Endothelial cell of umbilical vein (primary cell): ENCODE results near the gene CDY1.
"Not testable (repeated sequence)": the region's sequence is repeated elsewhere in the genome, so short reads cannot be mapped to it uniquely, and the experiment has no call there.

Experiments
- CTCF ChIP-seq, 2 donors: IDR thresholded peaks; 1 replicate in 1 of 2; 2 replicates in 1 of 2; pipeline ENCODE4 v1.5.1; 2011; ENCODE audit warnings: low read length in 2 of 2, mild to moderate bottlenecking in 2 of 2, moderate library complexity in 2 of 2, control low read depth in 1 of 2, inconsistent platforms in 1 of 2, low read depth in 1 of 2; ENCODE audit not compliant: insufficient read depth in 1 of 2; ENCODE audit errors: extremely low read depth in 1 of 2
- EZH2 ChIP-seq: IDR thresholded peaks from 2 replicates; pipeline ENCODE4 v1.6.1; 2012; ENCODE audit warnings: borderline replicate concordance, low read depth, mild to moderate bottlenecking, moderate library complexity, low read length, inconsistent platforms; ENCODE audit not compliant: severe bottlenecking
- FOS ChIP-seq: IDR thresholded peaks from 2 replicates; pipeline ENCODE4 v1.6.1; 2011; ENCODE audit warnings: mild to moderate bottlenecking, low read length, moderate library complexity, borderline replicate concordance; ENCODE audit not compliant: insufficient read depth
- GATA2 ChIP-seq: IDR thresholded peaks from 2 replicates; pipeline ENCODE4 v1.7.0; 2011; ENCODE audit warnings: low read depth, mild to moderate bottlenecking, moderate library complexity, mixed read lengths, low read length; ENCODE audit not compliant: insufficient read length, insufficient read depth
- JUN ChIP-seq: IDR thresholded peaks from 2 replicates; pipeline ENCODE4 v1.6.1; 2011; ENCODE audit warnings: borderline replicate concordance, low read depth; ENCODE audit not compliant: insufficient read length, insufficient read depth
- MAX ChIP-seq: IDR thresholded peaks from 2 replicates; pipeline ENCODE4 v1.6.1; 2011; ENCODE audit not compliant: insufficient read depth, insufficient read length
- MYC ChIP-seq: IDR thresholded peaks from one replicate; pipeline ENCODE4 v1.6.1; 2011; ENCODE audit warnings: mild to moderate bottlenecking, low read depth, low read length
- POLR2A ChIP-seq: IDR thresholded peaks from 2 replicates; pipeline ENCODE4 v1.6.1; 2012; ENCODE audit warnings: low read depth, mild to moderate bottlenecking, control low read depth, low read length
- POLR2AphosphoS5 ChIP-seq: IDR thresholded peaks from 2 replicates; pipeline ENCODE4 v1.6.1; 2012; ENCODE audit warnings: low read depth, mild to moderate bottlenecking, control low read depth, low read length, moderate library complexity; ENCODE audit not compliant: insufficient read depth

DNA sequence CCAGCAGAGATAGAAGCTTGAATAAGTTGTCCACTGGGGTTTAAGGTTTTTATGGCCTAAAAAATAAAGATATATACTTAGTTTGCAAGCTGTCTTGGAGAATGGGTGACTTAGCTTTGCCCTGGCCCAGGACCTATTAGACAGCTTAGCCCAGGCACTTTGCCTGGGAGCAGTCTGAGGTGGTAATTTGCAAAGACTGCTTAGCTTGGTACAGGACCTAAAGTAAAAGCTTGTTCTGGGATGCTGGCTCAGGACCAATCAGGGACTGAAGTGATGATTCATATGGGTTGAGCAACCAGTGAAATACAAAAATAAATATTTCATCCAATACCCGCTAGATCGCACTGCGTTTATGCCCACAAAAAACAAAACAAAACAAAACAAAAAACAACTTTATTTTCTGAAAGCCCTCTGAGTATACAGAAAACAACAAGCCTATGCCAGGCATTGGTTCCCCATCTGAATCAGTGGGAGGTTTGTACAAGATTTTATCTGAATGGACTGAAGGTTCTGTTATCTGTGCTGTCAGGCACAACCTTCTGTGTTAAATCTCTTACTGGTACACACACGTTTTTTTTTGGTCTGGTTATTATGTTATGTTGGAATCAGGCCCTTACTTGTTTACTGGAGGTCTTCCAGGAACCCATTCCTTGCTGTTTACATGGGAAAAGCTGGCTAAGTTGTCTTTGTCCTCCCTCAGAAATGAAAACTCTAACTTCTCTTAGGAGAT is 8.6 kb downstream of the CDY1 start:
- not testable (repeated sequence) for TF ChIP-seq EZH2; MYC; CTCF (IDR thresholded peaks at IDR 0.05; ENCODE audit: extremely low read depth in 1 of 2, insufficient read depth in 1 of 2, low read depth in 1 of 2, low read length in 2 of 2); POLR2A; POLR2AphosphoS5; MAX; JUN; GATA2; FOS
